GM12878 (cell line): ENCODE measurements around the gene MFAP1. TPM values are rescaled to one million over a fixed set of nuclear protein-coding genes. Genes with fewer than 3 reads are reported as not detected.

Experiments used
- BMI1 ChIP-seq: fragments of 450-650 bp; IDR thresholded peaks from 2 replicates; pipeline ENCODE4 v1.6.1; 2016; ENCODE audit warnings: mild to moderate bottlenecking, moderate library complexity, borderline replicate concordance
- CBFB ChIP-seq: IDR thresholded peaks from 2 replicates; pipeline ENCODE4 v1.6.1; 2016; ENCODE audit warnings: antibody characterized with exemption, low read depth
- CTCF ChIP-seq, 3 experiments: IDR thresholded peaks in 2 of 3; conservative IDR thresholded peaks in 1 of 3; 2 replicates each; pipeline ENCODE4 v1.5.1; 2011; ENCODE audit warnings: low read depth in 3 of 3, low read length in 3 of 3, mild to moderate bottlenecking in 3 of 3, control low read depth in 2 of 3, moderate library complexity in 2 of 3, inconsistent platforms in 1 of 3, mixed read lengths in 1 of 3; ENCODE audit not compliant: control insufficient read depth in 2 of 3, insufficient read depth in 1 of 3; ENCODE audit errors: extremely low read depth in 1 of 3
- GATAD2B ChIP-seq: fragments of 450-650 bp; conservative IDR thresholded peaks from 2 replicates; pipeline ENCODE4 v1.6.1; 2017; ENCODE audit warnings: low read depth, mild to moderate bottlenecking, moderate library complexity
- HDAC6 ChIP-seq: fragments of 200-600 bp; sonication (generic); IDR thresholded peaks from one replicate; pipeline ENCODE4 v1.8.0; 2017; ENCODE audit warnings: antibody characterized with exemption; ENCODE audit not compliant: unreplicated experiment
- KLF5 ChIP-seq: fragments of 450-650 bp; IDR thresholded peaks from 2 replicates; pipeline ENCODE4 v1.6.1; 2014; ENCODE audit warnings: mild to moderate bottlenecking; ENCODE audit not compliant: partially characterized antibody
- PAX5 ChIP-seq: IDR thresholded peaks from 2 replicates; pipeline ENCODE4 v1.6.1; 2011; ENCODE audit warnings: low read depth, low read length, borderline replicate concordance
- SMAD5 ChIP-seq: IDR thresholded peaks from 2 replicates; pipeline ENCODE4 v1.6.1; 2016; ENCODE audit warnings: antibody characterized with exemption, low read depth
- TCF3 ChIP-seq: IDR thresholded peaks from 2 replicates; pipeline ENCODE4 v1.6.1; 2012; ENCODE audit warnings: low read depth, mild to moderate bottlenecking, low read length, borderline replicate concordance; ENCODE audit not compliant: insufficient read depth
- ZNF274 ChIP-seq: IDR thresholded peaks from one replicate; pipeline ENCODE4 v1.8.0; 2011; ENCODE audit not compliant: insufficient read length, insufficient read depth
- ZNF592 ChIP-seq: fragments of 450-650 bp; IDR thresholded peaks from 2 replicates; pipeline ENCODE4 v1.6.1; 2017; ENCODE audit warnings: mild to moderate bottlenecking, moderate library complexity
- ZNF687 ChIP-seq: fragments of 450-650 bp; IDR thresholded peaks from 2 replicates; pipeline ENCODE4 v1.6.1; 2017; ENCODE audit warnings: mild to moderate bottlenecking, moderate library complexity
- polyA plus RNA-seq, 11 experiments: library from polyadenylated mRNA; depleted of rRNA in 4 of 11; unstranded in 6 of 11; stranded (reverse) in 5 of 11; fragments of >200 nt; fragmentation: Nextera tagmentation in 4 of 11; fragmentation: Illumina TruSeq in 1 of 11; extraction: Ambion mirVana in 4 of 11; extraction: Trizol in 1 of 11; gene quantifications; 1 replicate in 1 of 11; 2 replicates in 10 of 11; pipeline versions ENCODE4 v1.2.1 to v1.2.3, GENCODE V29; 2011 to 2016; ENCODE audit warnings: inconsistent platforms in 2 of 11, missing spikeins in 2 of 11, low read depth in 1 of 11
- total RNA-seq, 4 experiments: library from RNA; depleted of rRNA in 3 of 4; stranded (reverse); fragments of >200 nt in 3 of 4; fragmentation: Illumina TruSeq in 1 of 4; extraction: Trizol in 1 of 4; gene quantifications; 2 replicates each; pipeline versions ENCODE4 v1.2.1 to v1.2.3, GENCODE V29; 2013 to 2021

Gene MFAP1
- total and polyA plus RNA-seq, 10 of the 15 experiments (the other 5 are each of a cell fraction or from before 2014, with no cell fraction given) = 24.5 to 67.3 (median 47.4) TPM

- TF ChIP-seq ZNF687 (0 out of 2 replicates have a peak, but pooled peaks have one; percentile 26), CTCF (IDR thresholded peaks at IDR 0.05 in 2 of 3, conservative IDR thresholded peaks at IDR 0.05 in 1 of 3; ENCODE audit: control insufficient read depth in 2 of 3, extremely low read depth in 1 of 3, insufficient read depth in 1 of 3, low read depth in 3 of 3, low read length in 3 of 3) (peak in 2 of 3 experiments; percentile 21 to 46; a peak in 3 of 6 replicates), KLF5 (no peak), PAX5 (0 out of 2 replicates have a peak, but pooled peaks have one; percentile 6), CBFB (no peak), BMI1 (0 out of 2 replicates have a peak, but pooled peaks have one; percentile 12), HDAC6 (no peak), GATAD2B (no peak), ZNF274 (no peak), ZNF592 (no peak), SMAD5 (peak; percentile 6; the same call in 1 of the 2 replicates), TCF3 (peak; percentile 43; the same call in 1 of the 2 replicates)
Observed at GRCh38 chr15:43799209-43799944, 25.1 kb downstream of the MFAP1 start (continued).
